Activated CD8-positive, alpha-beta T cell treated with anti-CD3 and anti-CD28 coated beads for 36 hours (primary cell): ENCODE results near the gene RGS10. TPM values are rescaled to one million over a fixed set of nuclear protein-coding genes. Genes with fewer than 3 reads are reported as not detected.
"Not testable (repeated sequence)": the region's sequence is repeated elsewhere in the genome, so short reads cannot be mapped to it uniquely, and the experiment has no call there.

Source experiments
- ATAC-seq: fragments of 200-7000 bp; cut with Tn5 transposase; one replicate; pipeline ENCODE4 v1.10.0; 2021; ENCODE audit warnings: mild to moderate bottlenecking, moderate library complexity
- CTCF ChIA-PET: fragments of 350-600 bp; sonication (Branson Sonifier 250); formaldehyde crosslinking; loops from one replicate; lab custom pipeline; 2021; ENCODE audit warnings: antibody characterized with exemption; lab: Charles Lee
- POLR2A ChIA-PET: fragments of 350-600 bp; sonication (Branson Sonifier 250); formaldehyde crosslinking; loops from one replicate; lab custom pipeline; 2021; ENCODE audit warnings: antibody characterized with exemption; lab: Charles Lee
- DNase-seq: peaks from one replicate; pipeline ENCODE4 v3.0.0-alpha.2; 2020
- H3K27ac Mint-ChIP-seq: one replicate; pipeline ENCODE4 v1.8.0; 2021; ENCODE audit warnings: mild to moderate bottlenecking, mixed read lengths
- H3K27me3 Mint-ChIP-seq: one replicate; pipeline ENCODE4 v1.8.0; 2021; ENCODE audit warnings: mixed read lengths
- H3K36me3 Mint-ChIP-seq: one replicate; pipeline ENCODE4 v1.8.0; 2021; ENCODE audit warnings: low read depth, mixed read lengths
- H3K4me1 Mint-ChIP-seq: one replicate; pipeline ENCODE4 v1.8.0; 2021; ENCODE audit warnings: low read depth, mixed read lengths
- H3K4me3 Mint-ChIP-seq: one replicate; pipeline ENCODE4 v1.8.0; 2021; ENCODE audit warnings: mild to moderate bottlenecking, moderate library complexity, mixed read lengths
- H3K9me3 Mint-ChIP-seq: one replicate; pipeline ENCODE4 v1.8.0; 2021; ENCODE audit warnings: mixed read lengths
- CTCF ChIP-seq: fragments of 200-600 bp; IDR thresholded peaks from one replicate; pipeline ENCODE4 v1.8.0; 2022; ENCODE audit warnings: antibody characterized with exemption, mild to moderate bottlenecking
- intact Hi-C: fragments of 100-400 bp; cut with micrococcal nuclease; formaldehyde crosslinking; loops from one replicate; pipeline ENCODE4 v1.10.0; 2022
- total RNA-seq, 2 experiments: library from RNA; stranded (reverse); gene quantifications; one replicate each; pipeline ENCODE4 v1.2.3, GENCODE V29; 2021

Gene RGS10
- total RNA-seq, 2 experiments from 2014 or later: 207 to 220 TPM

- Mint-ChIP-seq H3K27ac (no peak overlapping the region), H3K9me3 (no peaks in the 10 kb centered on the region), H3K27me3 (no peaks in the 10 kb centered on the region)
Measured at GRCh38 chr10:119567978-119568377, 25.5 kb upstream of the RGS10 start.

GRCh38 chr10:119562097-119562496, 19.6 kb upstream of the RGS10 start:
- Mint-ChIP-seq H3K4me3 (no peak overlapping the region), H3K9me3 (no peaks in the 10 kb centered on the region), H3K36me3 (no peaks in the 10 kb centered on the region), H3K27ac (no peak overlapping the region), H3K4me1 (no peaks in the 10 kb centered on the region), H3K27me3 (no peaks in the 10 kb centered on the region)
- intact Hi-C loops: no loop called here
- CTCF ChIA-PET: no interaction called here
- no peak for TF ChIP-seq CTCF
- DNase-seq (no peak), ATAC-seq (no peak)
- POLR2A ChIA-PET: no interaction called here

More at GRCh38 chr10:119567978-119568377, 25.5 kb upstream of the RGS10 start:
- no peaks in the 10 kb centered on the region for H3K4me1 Mint-ChIP-seq
- peaks cover 2% of the 10 kb centered on the region for H3K36me3 Mint-ChIP-seq
- POLR2A ChIA-PET: no interaction called here
- DNase-seq (no peak), ATAC-seq (no peak)
- intact Hi-C loops: no loop called here
- H3K4me3 Mint-ChIP-seq: no peak overlapping the region
- CTCF ChIA-PET: no interaction called here
- no peak for TF ChIP-seq CTCF

GRCh38 chr10:119559511-119559910, 17.0 kb upstream of the RGS10 start:
- intact Hi-C loops, POLR2A ChIA-PET: not testable (repeated sequence)

DNA sequence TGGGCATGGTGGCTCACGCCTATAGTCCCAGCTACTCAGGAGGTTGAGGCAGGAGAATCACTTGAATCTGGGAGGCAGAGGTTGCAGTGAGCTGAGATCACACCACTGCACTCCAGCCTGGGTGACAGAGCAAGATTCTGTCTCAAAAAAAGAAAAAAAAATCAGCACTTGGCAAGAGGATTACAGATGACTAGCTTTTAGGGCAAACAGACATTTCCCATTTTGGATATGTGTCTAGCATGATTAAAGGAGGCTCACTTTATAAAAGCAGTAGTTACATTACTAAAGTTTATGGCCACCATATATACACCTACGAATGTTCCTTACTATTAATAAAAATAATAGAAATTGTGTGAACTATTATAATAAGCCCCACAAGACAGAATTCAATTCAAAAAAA, 13.6 kb upstream of the RGS10 start:
- DNase-seq, H3K9me3 Mint-ChIP-seq, intact Hi-C loops, H3K36me3 Mint-ChIP-seq, H3K4me1 Mint-ChIP-seq, H3K27me3 Mint-ChIP-seq, H3K4me3 Mint-ChIP-seq, H3K27ac Mint-ChIP-seq, ATAC-seq: not testable (repeated sequence)
- ChIA-PET CTCF (interaction anchor here (3.2 kb wide), 1 partner anchor 13 kb away, joined by 10 read pairs; the partner anchor contains the start of gene RGS10), POLR2A (interaction anchor here (0.9 to 1.5 kb wide), 3 partner anchors 12 to 13 kb away, joined by 3 to 7 read pairs (median 3); no protein-coding TSS in a partner anchor)

More at GRCh38 chr10:119559511-119559910, 17.0 kb upstream of the RGS10 start:
- ATAC-seq, H3K4me3 Mint-ChIP-seq, H3K36me3 Mint-ChIP-seq, H3K27me3 Mint-ChIP-seq, H3K9me3 Mint-ChIP-seq, CTCF ChIA-PET, H3K4me1 Mint-ChIP-seq, DNase-seq, H3K27ac Mint-ChIP-seq: not testable (repeated sequence)

DNA sequence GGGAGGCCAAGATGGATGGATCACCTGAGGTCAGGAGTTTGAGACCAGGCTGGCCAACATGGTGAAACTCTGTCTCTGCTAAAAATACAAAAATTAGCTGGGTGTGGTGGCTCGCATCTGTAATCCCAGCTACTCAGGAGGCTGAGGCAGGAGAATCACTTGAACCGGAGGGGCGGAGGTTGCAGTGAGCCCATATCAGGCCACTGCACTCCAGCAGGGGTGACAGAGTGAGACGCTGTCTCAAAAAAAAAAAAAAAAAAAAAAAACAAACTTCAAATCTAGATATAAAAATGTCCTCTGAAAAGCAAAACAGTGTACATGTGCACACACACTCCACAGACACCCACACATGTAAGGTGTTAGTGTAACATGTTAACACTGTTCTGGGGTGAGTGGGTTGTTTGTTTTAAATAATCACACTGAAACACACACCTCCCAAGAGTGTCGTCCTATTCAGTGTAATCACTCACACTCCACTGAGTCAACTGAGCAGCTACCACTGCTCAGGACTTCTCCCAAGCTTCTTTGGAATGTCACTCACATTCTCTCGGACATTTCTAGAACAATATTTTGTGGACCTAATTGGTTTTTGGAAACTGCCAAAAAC, 12.8 kb upstream of the RGS10 start:
- no peak for ATAC-seq
- no peak for DNase-seq
- no peak overlapping the region for H3K4me3 Mint-ChIP-seq
- H3K4me1 Mint-ChIP-seq: no peaks in the 10 kb centered on the region
- peaks cover 5% of the 10 kb centered on the region for H3K27me3 Mint-ChIP-seq
- intact Hi-C loops: no loop called here
- no peaks in the 10 kb centered on the region for H3K36me3 Mint-ChIP-seq
- H3K27ac Mint-ChIP-seq: no peak overlapping the region
- ChIA-PET CTCF (interaction anchor here (3.2 kb wide), 1 partner anchor 12 kb away, joined by 10 read pairs; the partner anchor contains the start of gene RGS10), POLR2A (interaction anchor here (0.9 to 1.0 kb wide), 2 partner anchors 11 to 12 kb away, joined by 3 read pairs; no protein-coding TSS in a partner anchor)
- no peak for TF ChIP-seq CTCF
- no peaks in the 10 kb centered on the region for H3K9me3 Mint-ChIP-seq

DNA sequence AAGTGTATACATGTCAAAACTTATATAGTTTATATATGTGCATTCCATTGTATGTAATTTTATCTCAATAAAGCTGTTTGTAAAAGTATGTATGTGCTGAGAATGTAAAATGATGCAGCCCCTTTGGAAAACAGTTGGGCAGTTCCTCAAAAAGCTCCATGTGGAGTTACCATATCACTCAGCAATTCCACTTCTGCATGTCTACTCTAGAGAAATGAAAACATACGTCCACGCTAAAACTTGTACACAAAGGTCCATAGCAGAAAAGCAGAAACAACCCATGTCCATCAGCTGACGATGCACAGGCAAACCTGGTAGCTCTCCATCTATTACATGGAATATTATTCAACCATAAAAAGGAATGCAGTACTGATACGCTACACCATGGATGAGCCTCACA, 8.3 kb upstream of the RGS10 start:
- no peak for TF ChIP-seq CTCF
- peaks cover 6% of the 10 kb centered on the region for H3K27me3 Mint-ChIP-seq
- ATAC-seq (no peak), DNase-seq (no peak)
- intact Hi-C loops: no loop called here
- H3K36me3 Mint-ChIP-seq: no peaks in the 10 kb centered on the region
- ChIA-PET POLR2A (no interaction called here), CTCF (no interaction called here)
- H3K9me3 Mint-ChIP-seq: no peaks in the 10 kb centered on the region
- no peak overlapping the region for H3K27ac Mint-ChIP-seq
- H3K4me3 Mint-ChIP-seq: no peak overlapping the region
- no peaks in the 10 kb centered on the region for H3K4me1 Mint-ChIP-seq
